HepG2 (cell line): ENCODE measurements around the gene GRIK1. TPM values are rescaled to one million over a fixed set of nuclear protein-coding genes. Genes with fewer than 3 reads are reported as not detected.

Experiments used
- ATAC-seq: fragments of 200-7000 bp; cut with Tn5 transposase; 3 replicates; pipeline ENCODE4 v1.9.1; 2020; ENCODE audit warnings: mild to moderate bottlenecking, moderate library complexity
- BruUV-seq: library from RNA; stranded (reverse); fragments of 400-500 nt; replicated peaks from 2 replicates; lab custom pipeline; 2021; lab: Mats Ljungman, UMichigan
- CTCF ChIA-PET: fragments of 300-600 bp; formaldehyde crosslinking; extraction: SDS; loops from one replicate; lab custom pipeline; 2021; ENCODE audit warnings: low total read pairs, inconsistent platforms, low intra/inter-chr PET ratio; lab: Yijun Ruan, JAX
- POLR2A ChIA-PET: fragments of 350-600 bp; sonication (Branson Sonifier 250); formaldehyde crosslinking; loops from one replicate; lab custom pipeline; 2020; ENCODE audit warnings: antibody characterized with exemption, inconsistent platforms; lab: Yijun Ruan, JAX
- DNase-seq: peaks from one replicate; pipeline ENCODE4 v3.0.0-alpha.2; 2015; ENCODE audit warnings: low spot score
- FAIRE-seq: peaks from 3 replicates; lab custom pipeline; 2011; peaks lifted over from hg19 to GRCh38; lab: Jason Lieb, UNC
- H2AFZ ChIP-seq: one replicate; pipeline ENCODE4 v1.6.1; 2011; ENCODE audit warnings: low read length, inconsistent platforms
- H3K27ac ChIP-seq: fragments of 300-600 bp; 3 replicates; pipeline ENCODE4 v1.8.0; 2011; ENCODE audit warnings: mixed run types, mild to moderate bottlenecking, mixed read lengths, low read length, inconsistent platforms; ENCODE audit not compliant: insufficient read depth; ENCODE audit errors: extremely low read length
- H3K27me3 ChIP-seq, 2 experiments: fragments of 200-600 bp in 1 of 2; 2 replicates in 1 of 2; 3 replicates in 1 of 2; pipeline versions ENCODE4 v1.6.0 to v1.8.0; 2011; ENCODE audit warnings: low read length in 2 of 2, mild to moderate bottlenecking in 2 of 2, moderate library complexity in 2 of 2, inconsistent platforms in 1 of 2; ENCODE audit not compliant: insufficient read depth in 2 of 2, control insufficient read depth in 1 of 2
- H3K36me3 ChIP-seq, 2 experiments: fragments of 200-600 bp in 1 of 2; replicated peaks in 1 of 2; 2 replicates in 1 of 2; 3 replicates in 1 of 2; pipeline versions ENCODE4 v1.5.1 to v1.8.0; 2011; ENCODE audit warnings: low read length in 2 of 2, inconsistent platforms in 1 of 2; ENCODE audit not compliant: insufficient read depth in 2 of 2, control insufficient read depth in 1 of 2
- H3K4me1 ChIP-seq: 2 replicates; pipeline ENCODE4 v1.5.1; 2012; ENCODE audit warnings: low read length, inconsistent platforms; ENCODE audit not compliant: insufficient read depth
- H3K4me2 ChIP-seq: 2 replicates; pipeline ENCODE4 v1.6.0; 2011; ENCODE audit warnings: low read depth, low read length, inconsistent platforms
- H3K4me3 ChIP-seq, 3 experiments: fragments of 200-600 bp in 1 of 3; sonication (generic), shearing (Covaris generic) in 1 of 3; replicated peaks in 1 of 3; 2 replicates each; pipeline ENCODE4 v1.5.1; 2011 to 2016; ENCODE audit warnings: low read length in 3 of 3, inconsistent platforms in 2 of 3, low read depth in 2 of 3, mild to moderate bottlenecking in 2 of 3, control low read depth in 1 of 3, mixed read lengths in 1 of 3; ENCODE audit not compliant: insufficient read depth in 1 of 3
- H3K79me2 ChIP-seq: one replicate; pipeline ENCODE4 v1.6.1; 2011; ENCODE audit warnings: low read length, inconsistent platforms; ENCODE audit not compliant: insufficient read depth
- H3K9ac ChIP-seq: 2 replicates; pipeline ENCODE4 v1.6.0; 2011; ENCODE audit warnings: mild to moderate bottlenecking, low read depth, low read length, inconsistent platforms; ENCODE audit not compliant: insufficient read depth
- H3K9me3 ChIP-seq: 2 replicates; pipeline ENCODE4 v1.5.1; 2012; ENCODE audit warnings: mild to moderate bottlenecking, low read length
- H4K20me1 ChIP-seq: 2 replicates; pipeline ENCODE4 v1.6.0; 2011; ENCODE audit warnings: inconsistent platforms, mild to moderate bottlenecking, low read length, moderate library complexity; ENCODE audit not compliant: insufficient read depth
- ATM ChIP-seq: fragments of 450-650 bp; IDR thresholded peaks from 2 replicates; pipeline ENCODE4 v1.7.1; 2017; ENCODE audit warnings: mild to moderate bottlenecking, borderline replicate concordance
- CBX2 ChIP-seq, 2 experiments: fragments of 200-600 bp in 1 of 2; sonication (generic); formaldehyde crosslinking in 1 of 2; IDR thresholded peaks; 2 replicates each; pipeline versions ENCODE4 v1.7.0 to v1.8.1; 2018 to 2022; ENCODE audit warnings: low read depth in 2 of 2, low read length in 1 of 2, mild to moderate bottlenecking in 1 of 2, missing genetic modification reagents in 1 of 2
- DPF2 ChIP-seq: sonication (generic); formaldehyde crosslinking; IDR thresholded peaks from 2 replicates; pipeline ENCODE4 v1.4.0; 2020; ENCODE audit warnings: mild to moderate bottlenecking, low read depth, missing genetic modification reagents, borderline replicate concordance
- EHMT2 ChIP-seq: fragments of 200-600 bp; sonication (generic); IDR thresholded peaks from 2 replicates; pipeline ENCODE4 v1.7.0; 2017; ENCODE audit warnings: antibody characterized with exemption, low read depth, low read length, borderline replicate concordance
- ESRRA ChIP-seq: sonication (generic); formaldehyde crosslinking; IDR thresholded peaks from 2 replicates; pipeline ENCODE4 v1.5.1; 2020; ENCODE audit warnings: mild to moderate bottlenecking, low read depth, missing genetic modification reagents
- GRHL1 ChIP-seq: sonication (generic); formaldehyde crosslinking; conservative IDR thresholded peaks from 2 replicates; pipeline ENCODE4 v1.8.0; 2022; ENCODE audit warnings: missing genetic modification reagents
- JUN ChIP-seq: sonication (generic); formaldehyde crosslinking; IDR thresholded peaks from 2 replicates; pipeline ENCODE4 v1.4.0; 2020; ENCODE audit warnings: mild to moderate bottlenecking, missing genetic modification reagents
- MED1 ChIP-seq: sonication (generic); formaldehyde crosslinking; IDR thresholded peaks from 2 replicates; pipeline ENCODE4 v1.4.0; 2020; ENCODE audit warnings: missing genetic modification reagents
- MIER2 ChIP-seq: IDR thresholded peaks from 2 replicates; pipeline ENCODE4 v1.6.1; 2016; ENCODE audit warnings: missing biosample characterization, missing genetic modification reagents
- SAFB2 ChIP-seq: sonication (generic); formaldehyde crosslinking; IDR thresholded peaks from 2 replicates; pipeline ENCODE4 v1.5.1; 2020; ENCODE audit warnings: missing genetic modification reagents, low read depth, mild to moderate bottlenecking, borderline replicate concordance
- SP5 ChIP-seq: IDR thresholded peaks from 2 replicates; pipeline ENCODE4 v1.6.1; 2016; ENCODE audit warnings: low read depth, borderline replicate concordance
- ZBTB26 ChIP-seq: IDR thresholded peaks from 2 replicates; pipeline ENCODE4 v1.6.1; 2016; ENCODE audit warnings: missing compliant biosample characterization, missing genetic modification reagents, borderline replicate concordance
- ZFP90 ChIP-seq: sonication (generic); formaldehyde crosslinking; IDR thresholded peaks from 2 replicates; pipeline ENCODE4 v1.8.0; 2022; ENCODE audit warnings: missing genetic modification reagents, mild to moderate bottlenecking, inconsistent platforms, borderline replicate concordance
- ZNF615 ChIP-seq: sonication (generic); formaldehyde crosslinking; IDR thresholded peaks from 2 replicates; pipeline ENCODE4 v1.5.0; 2020; ENCODE audit warnings: mild to moderate bottlenecking, missing genetic modification reagents, borderline replicate concordance
- ZNF660 ChIP-seq: sonication (generic); formaldehyde crosslinking; IDR thresholded peaks from 2 replicates; pipeline ENCODE4 v1.5.1; 2020; ENCODE audit warnings: mild to moderate bottlenecking, low read depth, missing genetic modification reagents, borderline replicate concordance
- ZNF768 ChIP-seq: sonication (generic); formaldehyde crosslinking; IDR thresholded peaks from 2 replicates; pipeline ENCODE4 v1.4.0; 2020; ENCODE audit warnings: missing genetic modification reagents
- WGBS: methylation state at CpG from one replicate; pipeline ENCODE4 v1.1.6; 2017; ENCODE audit warnings: low lambda C conversion rate; 5-methylcytosine and 5-hydroxymethylcytosine counted together
- in situ Hi-C: cut with HindIII; loops from 2 replicates; pipeline ENCODE4 v1.10.0; 2017; ENCODE audit warnings: low pct_unique_long_range_greater_than_20kb; ENCODE audit not compliant: extremely low pct_ligation_motif_present
- intact Hi-C: fragments of 100-400 bp; cut with micrococcal nuclease; formaldehyde crosslinking; loops from one replicate; pipeline ENCODE4 v1.10.0; 2022; ENCODE audit not compliant: unreplicated experiment
- polyA plus RNA-seq, 8 experiments: library from polyadenylated mRNA; depleted of rRNA in 3 of 8; stranded (reverse) in 7 of 8; unstranded in 1 of 8; fragments of >200 nt; fragmentation: Illumina TruSeq in 4 of 8; extraction: Trizol in 4 of 8; gene quantifications; 2 replicates each; pipeline versions ENCODE4 v1.2.1 to v1.2.3, GENCODE V29; 2011 to 2016; ENCODE audit warnings: low read depth in 4 of 8, missing spikeins in 1 of 8, mixed read lengths in 1 of 8; ENCODE audit not compliant: insufficient read depth in 1 of 8
- total RNA-seq, 5 experiments: library from RNA; depleted of rRNA; stranded (reverse); fragments of >200 nt; fragmentation: Illumina TruSeq; extraction: Trizol; gene quantifications; 2 replicates each; pipeline ENCODE4 v1.2.3, GENCODE V29; 2016; ENCODE audit warnings: low read depth in 1 of 5

GRIK1 gene
- total and polyA plus RNA-seq, 2 of the 13 experiments (the other 11 are each of a cell fraction or from before 2014, with no cell fraction given): not detected

- Histone ChIP-seq H3K27me3 (no peaks in the 10 kb centered on the region), H3K36me3 (no peaks in the 10 kb centered on the region), H2AFZ (no peak overlapping the region), H4K20me1 (no peaks in the 10 kb centered on the region), H3K9me3 (no peaks in the 10 kb centered on the region), H3K9ac (no peak overlapping the region), H3K4me3 (no peak overlapping the region), H3K79me2 (no peaks in the 10 kb centered on the region)
- in situ Hi-C loops: no loop called here
- 65% methylated on average over 6 of the region's 6 CpGs for WGBS
- POLR2A ChIA-PET: no interaction called here
- TF ChIP-seq DPF2 (CRISPR knock-in tag) (no peak), ZNF660 (CRISPR knock-in tag) (no peak), ZFP90 (CRISPR knock-in tag) (no peak), SAFB2 (CRISPR knock-in tag) (no peak), ZNF615 (CRISPR knock-in tag) (no peak), ESRRA (no peak)
- TF ChIP-seq, all 625 proteins: peak for 0
- Histone ChIP-seq H3K27ac (no peak overlapping the region), H3K4me2 (no peak overlapping the region), H3K4me1 (no peaks in the 10 kb centered on the region)
- no peak for DNase-seq
- FAIRE-seq: no peak
- no TSS peak for BruUV-seq
- ATAC-seq: no peak
- CTCF ChIA-PET: no interaction called here
- intact Hi-C loops: no loop called here
Measured at GRCh38 chr21:29857150-29857549, 82.6 kb downstream of the GRIK1 start.

- intact Hi-C loops (no loop called here), in situ Hi-C loops (no loop called here)
- no peaks in the 10 kb centered on the region for H3K27me3 ChIP-seq
- no peak overlapping the region for H3K9ac ChIP-seq
- H3K4me3 ChIP-seq: no peak overlapping the region
- H3K9me3 ChIP-seq: no peaks in the 10 kb centered on the region
- H3K79me2 ChIP-seq: no peaks in the 10 kb centered on the region
- POLR2A ChIA-PET: no interaction called here
- no peaks in the 10 kb centered on the region for H3K36me3 ChIP-seq
- CTCF ChIA-PET: no interaction called here
- H2AFZ ChIP-seq: no peak overlapping the region
- no peaks in the 10 kb centered on the region for H4K20me1 ChIP-seq
- no TSS peak for BruUV-seq
- ATAC-seq (no peak), DNase-seq (no peak), FAIRE-seq (no peak)
- no peak overlapping the region for H3K4me2 ChIP-seq
- H3K4me1 ChIP-seq: no peaks in the 10 kb centered on the region
- H3K27ac ChIP-seq: no peak overlapping the region
- 4% methylated on average over 1 of the region's 1 CpG for WGBS
- no peak for TF ChIP-seq CBX2 (IDR thresholded peaks at IDR 0.05; ENCODE audit: low read depth, low read length)
- TF ChIP-seq CBX2 (CRISPR knock-in tag; IDR thresholded peaks at IDR 0.05; ENCODE audit: low read depth): no peak
- no peak for TF ChIP-seq ZNF768 (CRISPR knock-in tag)
- TF ChIP-seq MIER2 (CRISPR knock-in tag): no peak
- no peak for TF ChIP-seq GRHL1 (CRISPR knock-in tag)
- TF ChIP-seq JUN (CRISPR knock-in tag): no peak
- TF ChIP-seq SP5 (CRISPR knock-in tag): no peak
- TF ChIP-seq ATM: no peak
- TF ChIP-seq ZBTB26: no peak
- no peak for TF ChIP-seq MED1
- no peak for TF ChIP-seq EHMT2
Measured at GRCh38 chr21:29854795-29855194, 85.0 kb downstream of the GRIK1 start.
